Measurements from ENCODE around the gene BACH2.

- TF ChIP-seq POLR2AphosphoS5 (IDR thresholded peaks at IDR 0.05; ENCODE audit: insufficient read depth in 1 of 2, low read depth in 1 of 2) (no peak), CTCF (IDR thresholded peaks at IDR 0.05) (no peak)
Measured at GRCh38 chr6:90074161-90074850, 222.3 kb downstream of the BACH2 start.
